Measurements from ENCODE around the gene PHF19. TPM values are rescaled to one million over a fixed set of nuclear protein-coding genes. Genes with fewer than 3 reads are reported as not detected.

The PHF19 gene
- polyA plus RNA-seq, 1 donor from 2014 or later = 4.9 TPM

DNA sequence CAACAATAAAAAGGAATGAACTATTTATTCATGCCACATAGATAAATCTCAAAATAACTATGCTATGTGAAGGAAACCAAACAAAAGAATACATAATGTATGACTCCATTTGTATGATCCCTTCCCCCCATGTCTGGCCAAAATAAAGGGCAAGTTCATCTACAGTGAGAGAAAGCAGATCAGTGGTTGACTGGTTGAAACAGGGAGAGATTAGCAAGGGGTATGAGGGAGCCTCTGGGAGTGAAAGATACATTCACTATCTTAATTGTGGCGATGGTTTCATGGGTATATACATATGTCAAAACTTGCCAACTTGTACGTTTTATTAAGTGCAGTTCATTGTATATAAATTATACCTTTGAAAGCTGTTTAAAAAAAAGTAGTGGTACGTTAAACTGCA is 39.1 kb downstream of the PHF19 start:
- Histone ChIP-seq H3K79me2 (replicated peaks; ENCODE audit: insufficient read depth, low read length) (peaks cover 14% of the 10 kb centered on the region), H3K27me3 (ENCODE audit: insufficient read depth, low read depth, low read length) (no peaks in the 10 kb centered on the region), H3K9ac (ENCODE audit: low read length) (no peak overlapping the region), H4K20me1 (ENCODE audit: insufficient read depth) (no peaks in the 10 kb centered on the region), H3K36me3 (ENCODE audit: insufficient read depth, low read length) (no peaks in the 10 kb centered on the region), H3K9me2 (ENCODE audit: insufficient read depth, low read length) (no peaks in the 10 kb centered on the region), H3K4me3 (ENCODE audit: low read length) (peak overlapping the region; percentile 41), H3K9me3 (ENCODE audit: low read length) (no peaks in the 10 kb centered on the region), H2AFZ (ENCODE audit: low read depth, low read length) (no peak overlapping the region), H3K27ac (ENCODE audit: low read length) (no peak overlapping the region), H3K4me2 (ENCODE audit: low read length) (no peak overlapping the region), H3F3A (ENCODE audit: insufficient read depth, low read length, poor library complexity, severe bottlenecking) (no peaks in the 10 kb centered on the region)
- TF ChIP-seq POLR2AphosphoS5 (IDR thresholded peaks at IDR 0.05) (no peak), EP300 (conservative IDR thresholded peaks at IDR 0.05; ENCODE audit: poor library complexity, severe bottlenecking) (no peak), SMC3 (conservative IDR thresholded peaks at IDR 0.05; ENCODE audit: poor library complexity) (no peak), TAF1 (IDR thresholded peaks at IDR 0.05; ENCODE audit: low read depth) (no peak), RAD21 (conservative IDR thresholded peaks at IDR 0.05) (no peak), MXI1 (conservative IDR thresholded peaks at IDR 0.05; ENCODE audit: poor library complexity, severe bottlenecking) (no peak), EZH2 (IDR thresholded peaks at IDR 0.05; ENCODE audit: borderline replicate concordance, insufficient read depth, low read length, poor library complexity, severe bottlenecking) (no peak)
- TF ChIP-seq, protein P1, sequence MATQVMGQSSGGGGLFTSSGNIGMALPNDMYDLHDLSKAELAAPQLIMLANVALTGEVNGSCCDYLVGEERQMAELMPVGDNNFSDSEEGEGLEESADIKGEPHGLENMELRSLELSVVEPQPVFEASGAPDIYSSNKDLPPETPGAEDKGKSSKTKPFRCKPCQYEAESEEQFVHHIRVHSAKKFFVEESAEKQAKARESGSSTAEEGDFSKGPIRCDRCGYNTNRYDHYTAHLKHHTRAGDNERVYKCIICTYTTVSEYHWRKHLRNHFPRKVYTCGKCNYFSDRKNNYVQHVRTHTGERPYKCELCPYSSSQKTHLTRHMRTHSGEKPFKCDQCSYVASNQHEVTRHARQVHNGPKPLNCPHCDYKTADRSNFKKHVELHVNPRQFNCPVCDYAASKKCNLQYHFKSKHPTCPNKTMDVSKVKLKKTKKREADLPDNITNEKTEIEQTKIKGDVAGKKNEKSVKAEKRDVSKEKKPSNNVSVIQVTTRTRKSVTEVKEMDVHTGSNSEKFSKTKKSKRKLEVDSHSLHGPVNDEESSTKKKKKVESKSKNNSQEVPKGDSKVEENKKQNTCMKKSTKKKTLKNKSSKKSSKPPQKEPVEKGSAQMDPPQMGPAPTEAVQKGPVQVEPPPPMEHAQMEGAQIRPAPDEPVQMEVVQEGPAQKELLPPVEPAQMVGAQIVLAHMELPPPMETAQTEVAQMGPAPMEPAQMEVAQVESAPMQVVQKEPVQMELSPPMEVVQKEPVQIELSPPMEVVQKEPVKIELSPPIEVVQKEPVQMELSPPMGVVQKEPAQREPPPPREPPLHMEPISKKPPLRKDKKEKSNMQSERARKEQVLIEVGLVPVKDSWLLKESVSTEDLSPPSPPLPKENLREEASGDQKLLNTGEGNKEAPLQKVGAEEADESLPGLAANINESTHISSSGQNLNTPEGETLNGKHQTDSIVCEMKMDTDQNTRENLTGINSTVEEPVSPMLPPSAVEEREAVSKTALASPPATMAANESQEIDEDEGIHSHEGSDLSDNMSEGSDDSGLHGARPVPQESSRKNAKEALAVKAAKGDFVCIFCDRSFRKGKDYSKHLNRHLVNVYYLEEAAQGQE (IDR thresholded peaks at IDR 0.05; ENCODE audit: borderline replicate concordance) = no peak
- TF ChIP-seq, protein P2, sequence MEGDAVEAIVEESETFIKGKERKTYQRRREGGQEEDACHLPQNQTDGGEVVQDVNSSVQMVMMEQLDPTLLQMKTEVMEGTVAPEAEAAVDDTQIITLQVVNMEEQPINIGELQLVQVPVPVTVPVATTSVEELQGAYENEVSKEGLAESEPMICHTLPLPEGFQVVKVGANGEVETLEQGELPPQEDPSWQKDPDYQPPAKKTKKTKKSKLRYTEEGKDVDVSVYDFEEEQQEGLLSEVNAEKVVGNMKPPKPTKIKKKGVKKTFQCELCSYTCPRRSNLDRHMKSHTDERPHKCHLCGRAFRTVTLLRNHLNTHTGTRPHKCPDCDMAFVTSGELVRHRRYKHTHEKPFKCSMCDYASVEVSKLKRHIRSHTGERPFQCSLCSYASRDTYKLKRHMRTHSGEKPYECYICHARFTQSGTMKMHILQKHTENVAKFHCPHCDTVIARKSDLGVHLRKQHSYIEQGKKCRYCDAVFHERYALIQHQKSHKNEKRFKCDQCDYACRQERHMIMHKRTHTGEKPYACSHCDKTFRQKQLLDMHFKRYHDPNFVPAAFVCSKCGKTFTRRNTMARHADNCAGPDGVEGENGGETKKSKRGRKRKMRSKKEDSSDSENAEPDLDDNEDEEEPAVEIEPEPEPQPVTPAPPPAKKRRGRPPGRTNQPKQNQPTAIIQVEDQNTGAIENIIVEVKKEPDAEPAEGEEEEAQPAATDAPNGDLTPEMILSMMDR (IDR thresholded peaks at IDR 0.05; ENCODE audit: poor library complexity, severe bottlenecking) = no peak

DNA sequence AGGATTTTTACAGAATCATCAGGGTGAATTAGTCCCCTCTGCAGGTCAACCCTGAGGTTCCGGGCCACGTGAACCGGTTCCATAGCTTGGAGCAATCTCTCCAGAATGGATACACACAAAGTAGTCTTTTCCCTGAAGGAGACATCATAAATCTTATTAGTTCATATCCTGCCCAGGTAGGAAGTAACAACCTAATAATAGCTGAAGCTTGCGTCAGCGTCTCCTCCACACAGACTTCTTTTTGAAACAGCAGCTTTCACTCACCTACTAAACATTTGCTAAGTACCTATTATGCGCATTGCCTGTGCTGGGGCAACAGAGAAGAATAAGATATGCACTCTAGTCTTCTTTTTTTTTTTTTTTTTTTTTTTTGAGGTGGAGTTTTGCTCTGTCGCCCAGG is 43.7 kb downstream of the PHF19 start:
- no peaks in the 10 kb centered on the region for H4K20me1 ChIP-seq (ENCODE audit: insufficient read depth)

More for the DNA sequence above, 43.7 kb downstream of the PHF19 start:
- no peak overlapping the region for H3K27ac ChIP-seq (ENCODE audit: low read length)
- no peak overlapping the region for H3K4me2 ChIP-seq (ENCODE audit: low read length)
- no peak overlapping the region for H3K9ac ChIP-seq (ENCODE audit: low read length)
- H3K9me2 ChIP-seq (ENCODE audit: insufficient read depth, low read length) = no peaks in the 10 kb centered on the region
- no peak overlapping the region for H2AFZ ChIP-seq (ENCODE audit: low read depth, low read length)
- no peaks in the 10 kb centered on the region for H3K36me3 ChIP-seq (ENCODE audit: insufficient read depth, low read length)
- no peak overlapping the region for H3K4me3 ChIP-seq (ENCODE audit: low read length)
- H3K27me3 ChIP-seq (ENCODE audit: insufficient read depth, low read depth, low read length) = no peaks in the 10 kb centered on the region
- no peaks in the 10 kb centered on the region for H3K9me3 ChIP-seq (ENCODE audit: low read length)
- TF ChIP-seq, protein P1 (IDR thresholded peaks at IDR 0.05; ENCODE audit: borderline replicate concordance) = no peak
- TF ChIP-seq EP300 (conservative IDR thresholded peaks at IDR 0.05; ENCODE audit: poor library complexity, severe bottlenecking) (no peak), SMC3 (conservative IDR thresholded peaks at IDR 0.05; ENCODE audit: poor library complexity) (no peak), TAF1 (IDR thresholded peaks at IDR 0.05; ENCODE audit: low read depth) (no peak), EZH2 (IDR thresholded peaks at IDR 0.05; ENCODE audit: borderline replicate concordance, insufficient read depth, low read length, poor library complexity, severe bottlenecking) (no peak), POLR2AphosphoS5 (IDR thresholded peaks at IDR 0.05) (no peak), RAD21 (conservative IDR thresholded peaks at IDR 0.05) (no peak), MXI1 (conservative IDR thresholded peaks at IDR 0.05; ENCODE audit: poor library complexity, severe bottlenecking) (no peak)
- TF ChIP-seq, protein P2 (IDR thresholded peaks at IDR 0.05; ENCODE audit: poor library complexity, severe bottlenecking) = no peak
- H3K79me2 ChIP-seq (replicated peaks; ENCODE audit: insufficient read depth, low read length) = peaks cover 5% of the 10 kb centered on the region
- H3F3A ChIP-seq (ENCODE audit: insufficient read depth, low read length, poor library complexity, severe bottlenecking) = no peaks in the 10 kb centered on the region

Measured in neural cell (in vitro differentiated cells).